Astrocyte of the spinal cord (primary cell): Measurements from ENCODE around the gene DPEP3.

Experiments used
- DNase-seq: peaks from one replicate; pipeline ENCODE4 v3.0.0; 2011; ENCODE audit warnings: low read depth, low spot score
- H3K4me3 ChIP-seq: 2 replicates; pipeline ENCODE4 v1.5.1; 2011; ENCODE audit warnings: low read depth, mild to moderate bottlenecking, low read length, moderate library complexity
- CTCF ChIP-seq: IDR thresholded peaks from 2 replicates; pipeline ENCODE4 v1.5.1; 2012; ENCODE audit warnings: low read depth, mild to moderate bottlenecking, low read length, inconsistent platforms
- in situ Hi-C: cut with HindIII; loops from 2 replicates; pipeline ENCODE4 v1.10.0; 2017; ENCODE audit warnings: low sequenced_read_pairs

DPEP3 gene

GRCh38 chr16:67992661-67993206 is 12.4 kb upstream of the DPEP3 start:
- no peak overlapping the region for H3K4me3 ChIP-seq
- DNase-seq, result no peak
- no peak for TF ChIP-seq CTCF
- in situ Hi-C loops, result no loop called here

- TF ChIP-seq CTCF, result no peak
- no peak for DNase-seq
- in situ Hi-C loops, result no loop called here
- H3K4me3 ChIP-seq, result no peak overlapping the region
Observed at GRCh38 chr16:67990018-67990386, 9.7 kb upstream of the DPEP3 start.

GRCh38 chr16:67989322-67990017 is 9.2 kb upstream of the DPEP3 start:
- in situ Hi-C loops, result no loop called here

GRCh38 chr16:67988675-67989074 is 8.4 kb upstream of the DPEP3 start:
- H3K4me3 ChIP-seq, result no peak overlapping the region
- no peak for TF ChIP-seq CTCF
- DNase-seq, result no peak
- in situ Hi-C loops, result no loop called here

More at GRCh38 chr16:67989322-67990017, 9.2 kb upstream of the DPEP3 start:
- H3K4me3 ChIP-seq, result no peak overlapping the region
- TF ChIP-seq CTCF, result no peak
- no peak for DNase-seq

- in situ Hi-C loops, result no loop called here
- H3K4me3 ChIP-seq, result no peak overlapping the region
- TF ChIP-seq CTCF, result no peak
- no peak for DNase-seq
Observed at GRCh38 chr16:67987460-67988160, 7.3 kb upstream of the DPEP3 start.

- no peak for DNase-seq
- no peak for TF ChIP-seq CTCF
- in situ Hi-C loops, result no loop called here
- no peak overlapping the region for H3K4me3 ChIP-seq
Observed at GRCh38 chr16:67986949-67987348, 6.7 kb upstream of the DPEP3 start.
